B cell (primary cell): ENCODE measurements around the gene NMUR1. TPM values are rescaled to one million over a fixed set of nuclear protein-coding genes. Genes with fewer than 3 reads are reported as not detected.

Experiments used
- ATAC-seq: fragments of 200-7000 bp; cut with Tn5 transposase; one replicate; pipeline ENCODE4 v1.10.0; 2021; ENCODE audit warnings: low read depth, mild to moderate bottlenecking, moderate number of reproducible peaks, moderate library complexity
- CTCF ChIA-PET: fragments of 350-600 bp; sonication (Branson Sonifier 250); formaldehyde crosslinking; loops from one replicate; lab custom pipeline; 2021; ENCODE audit warnings: antibody characterized with exemption, inconsistent platforms; lab: Charles Lee
- POLR2A ChIA-PET: fragments of 350-600 bp; sonication (Branson Sonifier 250); formaldehyde crosslinking; loops from one replicate; lab custom pipeline; 2021; ENCODE audit warnings: antibody characterized with exemption; lab: Charles Lee
- DNase-seq: peaks from one replicate; pipeline ENCODE4 v3.0.0; 2013
- H2AFZ ChIP-seq: 2 replicates; pipeline ENCODE4 v1.6.1; 2012; ENCODE audit warnings: mild to moderate bottlenecking, low read depth, low read length; ENCODE audit not compliant: insufficient read depth, poor library complexity, severe bottlenecking
- H3K27ac ChIP-seq, 2 donors: 1 replicate in 1 of 2; 2 replicates in 1 of 2; pipeline ENCODE4 v1.5.1; 2012 to 2013; ENCODE audit warnings: low read length in 2 of 2, mild to moderate bottlenecking in 2 of 2, moderate library complexity in 1 of 2
- H3K27me3 ChIP-seq, 4 experiments: fragments of 200-600 bp in 1 of 4; sonication (generic) in 1 of 4; replicated peaks in 1 of 4; 1 replicate in 2 of 4; 2 replicates in 2 of 4; pipeline versions ENCODE4 v1.6.1 to v1.7.0; 2013 to 2016; ENCODE audit warnings: low read length in 3 of 4, mild to moderate bottlenecking in 2 of 4, mixed read lengths in 1 of 4, moderate library complexity in 1 of 4; ENCODE audit not compliant: insufficient read depth in 4 of 4, control insufficient read depth in 3 of 4; ENCODE audit errors: control extremely low read depth in 1 of 4
- H3K36me3 ChIP-seq, 2 experiments: replicated peaks in 1 of 2; 1 replicate in 1 of 2; 2 replicates in 1 of 2; pipeline versions ENCODE4 v1.6.1 to v1.7.1; 2013; ENCODE audit warnings: low read length in 1 of 2; ENCODE audit not compliant: insufficient read depth in 2 of 2, control insufficient read depth in 1 of 2; ENCODE audit errors: control extremely low read depth in 1 of 2, extremely low read depth in 1 of 2
- H3K4me1 ChIP-seq, 2 donors: fragments of 200-600 bp in 1 of 2; sonication (generic) in 1 of 2; 1 replicate in 1 of 2; 2 replicates in 1 of 2; pipeline versions ENCODE4 v1.5.1 to v1.6.1; 2013 to 2017; ENCODE audit warnings: low read length in 2 of 2; ENCODE audit not compliant: control insufficient read depth in 2 of 2, insufficient read depth in 2 of 2
- H3K4me2 ChIP-seq: replicated peaks from 2 replicates; pipeline ENCODE3; 2012; ENCODE audit warnings: mild to moderate bottlenecking, low read depth, low read length; ENCODE audit not compliant: poor library complexity, severe bottlenecking
- H3K4me3 ChIP-seq, 5 experiments: fragments of 200-600 bp in 1 of 5; sonication (generic) in 1 of 5; 1 replicate in 3 of 5; 2 replicates in 2 of 5; pipeline versions ENCODE4 v1.5.1 to v1.7.0; 2011 to 2016; ENCODE audit warnings: low read length in 4 of 5, mild to moderate bottlenecking in 4 of 5, low read depth in 2 of 5, control low read depth in 1 of 5, moderate library complexity in 1 of 5; ENCODE audit not compliant: insufficient read depth in 1 of 5; ENCODE audit errors: control extremely low read depth in 1 of 5, extremely low read depth in 1 of 5
- H3K79me2 ChIP-seq: fragments of 200-600 bp; sonication (generic); one replicate; pipeline ENCODE4 v1.6.0; 2016; ENCODE audit warnings: low read length; ENCODE audit not compliant: control insufficient read depth, insufficient read depth
- H3K9ac ChIP-seq: fragments of 200-600 bp; sonication (generic); 2 replicates; pipeline ENCODE4 v1.6.1; 2017; ENCODE audit warnings: mild to moderate bottlenecking, low read length, moderate library complexity
- H3K9me3 ChIP-seq, 3 donors: one replicate each; pipeline versions ENCODE4 v1.6.1 to v1.7.1; 2013; ENCODE audit warnings: low read length in 2 of 3; ENCODE audit not compliant: control insufficient read depth in 2 of 3, insufficient read depth in 1 of 3; ENCODE audit errors: control extremely low read depth in 1 of 3
- H4K20me1 ChIP-seq: 2 replicates; pipeline ENCODE4 v1.6.0; 2012; ENCODE audit warnings: mild to moderate bottlenecking, low read length; ENCODE audit not compliant: insufficient read depth, control insufficient read depth, poor library complexity, severe bottlenecking
- H3K27ac Mint-ChIP-seq: one replicate; pipeline ENCODE4 v1.8.0; 2021; ENCODE audit warnings: mixed read lengths
- H3K27me3 Mint-ChIP-seq: one replicate; pipeline ENCODE4 v1.8.0; 2021; ENCODE audit warnings: mixed read lengths
- H3K4me1 Mint-ChIP-seq: one replicate; pipeline ENCODE4 v1.8.0; 2021; ENCODE audit warnings: mixed read lengths
- H3K4me3 Mint-ChIP-seq: one replicate; pipeline ENCODE4 v1.8.0; 2021; ENCODE audit warnings: mixed read lengths
- H3K9me3 Mint-ChIP-seq: one replicate; pipeline ENCODE4 v1.8.0; 2022; ENCODE audit warnings: mixed read lengths; ENCODE audit not compliant: insufficient read depth
- EZH2 ChIP-seq: IDR thresholded peaks from 2 replicates; pipeline ENCODE4 v1.6.1; 2012; ENCODE audit warnings: borderline replicate concordance, low read depth, mild to moderate bottlenecking, moderate library complexity, low read length; ENCODE audit not compliant: insufficient read depth, poor library complexity, severe bottlenecking
- WGBS: methylation state at CpG from one replicate; pipeline ENCODE4 v1.1.5; 2013; ENCODE audit warnings: missing lambda C conversion rate; ENCODE audit not compliant: insufficient coverage; 5-methylcytosine and 5-hydroxymethylcytosine counted together
- intact Hi-C: fragments of 100-400 bp; cut with micrococcal nuclease; formaldehyde crosslinking; loops from one replicate; pipeline ENCODE4 v1.10.0; 2022
- polyA plus RNA-seq: library from polyadenylated mRNA; depleted of rRNA; stranded (reverse); fragments of >200 nt; gene quantifications from 2 replicates; pipeline ENCODE4 v1.2.3, GENCODE V29; 2012
- total RNA-seq, 2 donors: library from RNA; stranded (reverse); fragments of 120-200 nt in 1 of 2; gene quantifications; 1 replicate in 1 of 2; 2 replicates in 1 of 2; pipeline versions ENCODE4 v1.2.3 to v1.2.4, GENCODE V29; 2013 to 2022
- TF ChIP-seq, protein P1 (sequence below): fragments of 200-600 bp; IDR thresholded peaks from one replicate; pipeline ENCODE4 v1.8.0; 2022; ENCODE audit warnings: antibody characterized with exemption, mild to moderate bottlenecking

NMUR1 gene
- total and polyA plus RNA-seq, 2 donors (not counting 1 experiment from before 2014, with no cell fraction given): 0.09 to 0.10 TPM

DNA sequence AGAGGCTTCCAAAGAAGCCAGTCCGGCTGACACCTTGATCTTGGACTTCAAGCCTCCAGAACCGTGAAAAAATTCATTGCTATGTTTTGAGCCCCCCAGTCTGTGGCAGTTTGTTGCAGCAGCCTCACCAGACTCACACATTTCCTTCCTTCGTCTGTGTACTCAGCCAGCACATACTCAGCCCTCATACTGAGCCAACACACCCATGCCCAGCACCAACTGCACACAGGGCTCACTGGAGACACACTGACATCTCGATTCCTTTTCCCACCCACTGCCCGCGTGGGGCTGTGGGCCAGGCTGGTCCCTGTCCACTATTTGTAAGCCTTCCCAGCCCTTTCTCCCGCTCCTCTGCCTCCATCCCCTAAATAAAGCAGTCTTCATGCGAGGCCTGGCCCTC lies 24.1 kb upstream of the NMUR1 start:
- DNase-seq (peak; percentile 45), ATAC-seq (no peak)
- H3K27ac ChIP-seq: peak overlapping the region; percentile 50 to 55
- Mint-ChIP-seq H3K4me3 (peak overlapping the region; percentile 83), H3K27ac (peak overlapping the region; percentile 87), H3K27me3 (no peaks in the 10 kb centered on the region), H3K4me1 (peaks cover 25% of the 10 kb centered on the region), H3K9me3 (peaks cover 3% of the 10 kb centered on the region)
- intact Hi-C loops: loop anchor here (10.0 kb wide), 1 partner anchor 450 kb away; no protein-coding TSS in a partner anchor
- peak overlapping the region; percentile 70 for H3K4me2 ChIP-seq
- TF ChIP-seq EZH2: no peak
- TF ChIP-seq, protein P1, sequence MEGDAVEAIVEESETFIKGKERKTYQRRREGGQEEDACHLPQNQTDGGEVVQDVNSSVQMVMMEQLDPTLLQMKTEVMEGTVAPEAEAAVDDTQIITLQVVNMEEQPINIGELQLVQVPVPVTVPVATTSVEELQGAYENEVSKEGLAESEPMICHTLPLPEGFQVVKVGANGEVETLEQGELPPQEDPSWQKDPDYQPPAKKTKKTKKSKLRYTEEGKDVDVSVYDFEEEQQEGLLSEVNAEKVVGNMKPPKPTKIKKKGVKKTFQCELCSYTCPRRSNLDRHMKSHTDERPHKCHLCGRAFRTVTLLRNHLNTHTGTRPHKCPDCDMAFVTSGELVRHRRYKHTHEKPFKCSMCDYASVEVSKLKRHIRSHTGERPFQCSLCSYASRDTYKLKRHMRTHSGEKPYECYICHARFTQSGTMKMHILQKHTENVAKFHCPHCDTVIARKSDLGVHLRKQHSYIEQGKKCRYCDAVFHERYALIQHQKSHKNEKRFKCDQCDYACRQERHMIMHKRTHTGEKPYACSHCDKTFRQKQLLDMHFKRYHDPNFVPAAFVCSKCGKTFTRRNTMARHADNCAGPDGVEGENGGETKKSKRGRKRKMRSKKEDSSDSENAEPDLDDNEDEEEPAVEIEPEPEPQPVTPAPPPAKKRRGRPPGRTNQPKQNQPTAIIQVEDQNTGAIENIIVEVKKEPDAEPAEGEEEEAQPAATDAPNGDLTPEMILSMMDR: no peak
- peak overlapping the region in 4 of 5 experiments; percentile 25 to 53 (median 36) for H3K4me3 ChIP-seq
- CTCF ChIA-PET: interaction anchor here (1.0 to 7.9 kb wide), 6 partner anchors 9 to 72 kb away, joined by 3 to 76 read pairs (median 8); partner anchors contain the start of gene NMUR1
- WGBS: 23% methylated on average over 8 of the region's 8 CpGs
- peaks cover 1 to 15% (median 9%) of the 10 kb centered on the region in 3 donors for H3K9me3 ChIP-seq
- H4K20me1 ChIP-seq: no peaks in the 10 kb centered on the region
- H3K9ac ChIP-seq: peak overlapping the region; percentile 58
- no peaks in the 10 kb centered on the region for H3K27me3 ChIP-seq
- no peaks in the 10 kb centered on the region for H3K36me3 ChIP-seq
- H2AFZ ChIP-seq: peak overlapping the region; percentile 90
- H3K79me2 ChIP-seq: no peaks in the 10 kb centered on the region
- H3K4me1 ChIP-seq: peaks cover 27 to 34% of the 10 kb centered on the region in 2 donors
- POLR2A ChIA-PET: interaction anchor here (1.2 kb wide), 1 partner anchor 90 kb away, joined by 6 read pairs; the partner anchor contains the start of gene NCL

DNA sequence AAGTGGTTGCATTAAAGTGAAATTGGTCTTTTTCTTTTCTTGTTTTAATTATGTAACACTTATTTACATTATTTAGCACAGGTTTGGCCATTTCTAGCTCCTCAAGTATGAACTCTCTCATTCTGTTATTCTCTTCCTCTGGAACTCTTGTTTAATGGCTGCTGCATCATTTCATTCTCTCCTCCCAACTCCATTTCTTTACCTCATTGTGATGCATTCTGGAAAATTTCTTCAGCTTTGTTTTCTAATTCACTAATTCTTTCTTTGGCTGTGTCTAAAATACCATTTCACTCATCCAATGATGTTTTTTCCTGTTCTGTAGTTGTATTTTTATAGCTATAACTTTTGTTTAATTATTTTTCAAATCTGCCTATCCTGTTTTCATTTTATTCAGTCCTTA lies 22.5 kb upstream of the NMUR1 start:
- H3K27ac ChIP-seq: no peak overlapping the region
- H3K4me3 Mint-ChIP-seq: no peak overlapping the region
- H3K4me1 Mint-ChIP-seq: peaks cover 35% of the 10 kb centered on the region
- H3K9me3 Mint-ChIP-seq: peaks cover 3% of the 10 kb centered on the region
- peaks cover 36 to 45% of the 10 kb centered on the region in 2 donors for H3K4me1 ChIP-seq
- peaks cover 1 to 15% (median 9%) of the 10 kb centered on the region in 3 donors for H3K9me3 ChIP-seq
- H3K27me3 ChIP-seq: no peaks in the 10 kb centered on the region
- no peaks in the 10 kb centered on the region for H3K79me2 ChIP-seq
- DNase-seq (no peak), ATAC-seq (no peak)
- H2AFZ ChIP-seq: no peak overlapping the region
- H3K4me3 ChIP-seq: no peak overlapping the region
- H3K9ac ChIP-seq: no peak overlapping the region
- no peaks in the 10 kb centered on the region for H3K27me3 Mint-ChIP-seq
- intact Hi-C loops: loop anchor here (10.0 kb wide), 1 partner anchor 448 kb away; no protein-coding TSS in a partner anchor
- TF ChIP-seq EZH2: no peak
- TF ChIP-seq, protein P1: no peak
- ChIA-PET POLR2A (interaction anchor here (1.0 kb wide), 2 partner anchors 39 to 88 kb away, joined by 3 to 4 read pairs; partner anchors contain the start of gene NCL), CTCF (interaction anchor here (0.7 to 7.9 kb wide), 12 partner anchors 9 to 407 kb away, joined by 3 to 76 read pairs (median 4); partner anchors contain the start of gene NMUR1)
- H4K20me1 ChIP-seq: no peaks in the 10 kb centered on the region
- no peak overlapping the region for H3K4me2 ChIP-seq
- no peaks in the 10 kb centered on the region for H3K36me3 ChIP-seq
- no peak overlapping the region for H3K27ac Mint-ChIP-seq
